ENCODE results near the gene RANBP1. TPM values are rescaled to one million over a fixed set of nuclear protein-coding genes. Genes with fewer than 3 reads are reported as not detected.

The RANBP1 gene
- total RNA-seq, 1 experiment from 2014 or later: 365 TPM

- intact Hi-C loops (cut with micrococcal nuclease; ENCODE audit: unreplicated experiment): no loop called here
- Histone ChIP-seq H3K9me3 (no peaks in the 10 kb centered on the region), H3K4me3 (ENCODE audit: low read depth, low read length) (no peak overlapping the region), H3K36me3 (ENCODE audit: control insufficient read depth, insufficient read depth, low read length) (no peaks in the 10 kb centered on the region), H3K4me1 (no peaks in the 10 kb centered on the region), H3K27me3 (replicated peaks; ENCODE audit: control insufficient read depth, insufficient read depth, low read length) (no peaks in the 10 kb centered on the region)
- no peak overlapping the region for H3K27ac Mint-ChIP-seq (ENCODE audit: unreplicated experiment)
- no peak for DNase-seq
- CTCF ChIA-PET: no interaction called here
- H3K4me3 Mint-ChIP-seq (ENCODE audit: unreplicated experiment): no peak overlapping the region
- POLR2A ChIA-PET: interaction anchor here (0.6 kb wide), 1 partner anchor 38 kb away, joined by 3 read pairs; no protein-coding TSS in a partner anchor
- no peaks in the 10 kb centered on the region for H3K36me3 Mint-ChIP-seq (ENCODE audit: insufficient read depth, unreplicated experiment)
- H3K9me3 Mint-ChIP-seq (ENCODE audit: unreplicated experiment): no peaks in the 10 kb centered on the region
- no peaks in the 10 kb centered on the region for H3K27me3 Mint-ChIP-seq (ENCODE audit: insufficient read depth, unreplicated experiment)
- no peak for TF ChIP-seq CTCF (IDR thresholded peaks at IDR 0.05; ENCODE audit: insufficient read depth in 1 of 2, low read depth in 1 of 2, low read length in 1 of 2, severe bottlenecking in 1 of 2, unreplicated experiment in 1 of 2)
- no peaks in the 10 kb centered on the region for H3K4me1 Mint-ChIP-seq (ENCODE audit: low read depth, unreplicated experiment)
- BruUV-seq (replicated peaks): no TSS peak
Measured at GRCh38 chr22:20137113-20137512, 21.2 kb downstream of the RANBP1 start.

GRCh38 chr22:20137671-20138416 is 21.9 kb downstream of the RANBP1 start:
- no peaks in the 10 kb centered on the region for H3K27me3 ChIP-seq (replicated peaks; ENCODE audit: control insufficient read depth, insufficient read depth, low read length)
- H3K9me3 ChIP-seq: no peaks in the 10 kb centered on the region
- Mint-ChIP-seq H3K4me1 (ENCODE audit: low read depth, unreplicated experiment) (no peaks in the 10 kb centered on the region), H3K4me3 (ENCODE audit: unreplicated experiment) (no peak overlapping the region), H3K36me3 (ENCODE audit: insufficient read depth, unreplicated experiment) (no peaks in the 10 kb centered on the region), H3K27me3 (ENCODE audit: insufficient read depth, unreplicated experiment) (no peaks in the 10 kb centered on the region), H3K9me3 (ENCODE audit: unreplicated experiment) (no peaks in the 10 kb centered on the region), H3K27ac (ENCODE audit: unreplicated experiment) (no peak overlapping the region)
- intact Hi-C loops (cut with micrococcal nuclease; ENCODE audit: unreplicated experiment): no loop called here
- no peak overlapping the region for H3K4me3 ChIP-seq (ENCODE audit: low read depth, low read length)
- BruUV-seq (replicated peaks): no TSS peak
- no peaks in the 10 kb centered on the region for H3K36me3 ChIP-seq (ENCODE audit: control insufficient read depth, insufficient read depth, low read length)
- DNase-seq: no peak
- ChIA-PET POLR2A (no interaction called here), CTCF (no interaction called here)
- H3K4me1 ChIP-seq: no peaks in the 10 kb centered on the region
- no peak for TF ChIP-seq CTCF (IDR thresholded peaks at IDR 0.05; ENCODE audit: insufficient read depth in 1 of 2, low read depth in 1 of 2, low read length in 1 of 2, severe bottlenecking in 1 of 2, unreplicated experiment in 1 of 2)

- TF ChIP-seq CTCF (IDR thresholded peaks at IDR 0.05; ENCODE audit: insufficient read depth in 1 of 2, low read depth in 1 of 2, low read length in 1 of 2, severe bottlenecking in 1 of 2, unreplicated experiment in 1 of 2): no peak
- H3K4me1 ChIP-seq: no peaks in the 10 kb centered on the region
- no peaks in the 10 kb centered on the region for H3K9me3 ChIP-seq
- H3K36me3 Mint-ChIP-seq (ENCODE audit: insufficient read depth, unreplicated experiment): no peaks in the 10 kb centered on the region
- H3K9me3 Mint-ChIP-seq (ENCODE audit: unreplicated experiment): no peaks in the 10 kb centered on the region
- BruUV-seq (replicated peaks): no TSS peak
- no peaks in the 10 kb centered on the region for H3K27me3 Mint-ChIP-seq (ENCODE audit: insufficient read depth, unreplicated experiment)
- CTCF ChIA-PET: no interaction called here
- H3K27me3 ChIP-seq (replicated peaks; ENCODE audit: control insufficient read depth, insufficient read depth, low read length): no peaks in the 10 kb centered on the region
- DNase-seq: no peak
- H3K4me3 Mint-ChIP-seq (ENCODE audit: unreplicated experiment): no peak overlapping the region
- H3K4me3 ChIP-seq (ENCODE audit: low read depth, low read length): no peak overlapping the region
- POLR2A ChIA-PET: no interaction called here
- intact Hi-C loops (cut with micrococcal nuclease; ENCODE audit: unreplicated experiment): no loop called here
- H3K4me1 Mint-ChIP-seq (ENCODE audit: low read depth, unreplicated experiment): no peaks in the 10 kb centered on the region
- no peaks in the 10 kb centered on the region for H3K36me3 ChIP-seq (ENCODE audit: control insufficient read depth, insufficient read depth, low read length)
- no peak overlapping the region for H3K27ac Mint-ChIP-seq (ENCODE audit: unreplicated experiment)
Measured at GRCh38 chr22:20138417-20138738, 22.5 kb downstream of the RANBP1 start.
